ENCODE measurements around the gene SH3TC1. TPM values are rescaled to one million over a fixed set of nuclear protein-coding genes. Genes with fewer than 3 reads are reported as not detected.

The SH3TC1 gene
- polyA plus RNA-seq, 3 donors = 36.9 to 85.7 (median 41.9) TPM

DNA sequence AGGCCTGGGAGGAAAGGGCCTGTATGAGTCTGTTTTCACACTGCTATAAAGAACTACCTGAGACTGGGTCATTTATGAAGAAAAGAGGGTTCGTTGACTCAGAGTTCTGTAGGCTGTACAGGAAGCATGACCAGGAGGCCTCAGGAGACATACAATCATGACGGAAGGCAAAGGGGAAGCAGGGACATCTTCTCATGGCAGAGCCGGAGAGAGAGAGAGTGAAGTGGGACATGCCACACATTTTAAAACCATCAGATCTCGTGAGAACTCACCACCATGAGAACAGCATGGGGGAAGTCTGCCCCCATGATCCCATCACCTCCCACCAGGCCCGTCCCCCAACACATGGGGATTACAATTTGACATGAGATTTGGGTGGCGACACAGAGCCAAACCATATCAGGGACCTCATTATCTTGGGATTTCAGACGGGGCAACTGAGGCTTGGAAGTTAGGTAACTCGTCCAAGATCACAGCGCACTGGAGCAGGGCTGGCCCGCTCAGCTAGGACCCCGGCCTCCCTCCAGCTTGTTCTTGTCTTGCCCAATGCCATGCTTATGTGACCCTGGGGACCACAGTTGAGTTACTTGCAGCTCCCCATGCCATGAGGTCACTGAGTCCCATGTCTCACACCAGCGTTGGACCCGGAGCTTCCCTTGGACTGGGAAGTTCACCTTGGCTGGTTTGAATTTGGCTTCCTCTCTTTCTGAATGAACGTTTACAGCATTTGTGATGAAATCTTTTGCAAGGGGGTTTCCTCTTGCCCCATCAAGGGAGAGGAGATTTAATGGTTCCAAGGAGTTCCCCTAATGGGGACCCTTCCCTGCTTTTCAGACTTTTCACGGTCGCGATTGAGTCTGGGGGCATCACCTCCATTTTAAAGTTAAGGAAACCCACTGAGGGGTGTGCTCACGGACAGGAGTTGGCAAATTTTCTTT is 88.5 kb downstream of the SH3TC1 start:
- no peak overlapping the region for H3K4me2 ChIP-seq (replicated peaks; ENCODE audit: extremely low read depth, low read length, poor library complexity, severe bottlenecking)
- H3K36me3 ChIP-seq (replicated peaks in 1 of 2; ENCODE audit: control insufficient read depth in 1 of 2, insufficient read depth in 2 of 2, low read length in 2 of 2) = no peaks in the 10 kb centered on the region
- no peak overlapping the region for H3K9ac ChIP-seq (ENCODE audit: insufficient read depth, low read length, poor library complexity, severe bottlenecking)
- H3K27me3 ChIP-seq (ENCODE audit: control insufficient read depth in 2 of 2, insufficient read depth in 2 of 2, low read length in 2 of 2) = no peaks in the 10 kb centered on the region
- no peak overlapping the region for H3K4me3 ChIP-seq (replicated peaks in 1 of 3; ENCODE audit: low read depth in 2 of 3, low read length in 3 of 3)
- Mint-ChIP-seq H3K4me3 (peak overlapping the region in 1 of 2 donors; percentile 23), H3K9me3 (peaks cover 0 to 4% (median 2%) of the 10 kb centered on the region in 7 donors), H3K27ac (peak overlapping the region in 5 of 7 donors; percentile 17 to 71 (median 52)), H3K36me3 (no peaks in the 10 kb centered on the region), H3K27me3 (ENCODE audit: low read depth in 3 of 3) (peaks cover 0 to 5% (median 0%) of the 10 kb centered on the region in 3 donors), H3K4me1 (peaks cover 12% of the 10 kb centered on the region)
- no peak overlapping the region for H3K27ac ChIP-seq (ENCODE audit: low read depth in 1 of 2, low read length in 2 of 2)
- intact Hi-C loops (cut with micrococcal nuclease) = no loop called here
- H4K20me1 ChIP-seq (ENCODE audit: insufficient read depth, low read length) = no peaks in the 10 kb centered on the region
- peaks cover 0 to 5% of the 10 kb centered on the region in 2 donors for H3K4me1 ChIP-seq (ENCODE audit: control insufficient read depth in 1 of 2, insufficient read depth in 2 of 2, low read length in 2 of 2)
- TF ChIP-seq, protein P1, sequence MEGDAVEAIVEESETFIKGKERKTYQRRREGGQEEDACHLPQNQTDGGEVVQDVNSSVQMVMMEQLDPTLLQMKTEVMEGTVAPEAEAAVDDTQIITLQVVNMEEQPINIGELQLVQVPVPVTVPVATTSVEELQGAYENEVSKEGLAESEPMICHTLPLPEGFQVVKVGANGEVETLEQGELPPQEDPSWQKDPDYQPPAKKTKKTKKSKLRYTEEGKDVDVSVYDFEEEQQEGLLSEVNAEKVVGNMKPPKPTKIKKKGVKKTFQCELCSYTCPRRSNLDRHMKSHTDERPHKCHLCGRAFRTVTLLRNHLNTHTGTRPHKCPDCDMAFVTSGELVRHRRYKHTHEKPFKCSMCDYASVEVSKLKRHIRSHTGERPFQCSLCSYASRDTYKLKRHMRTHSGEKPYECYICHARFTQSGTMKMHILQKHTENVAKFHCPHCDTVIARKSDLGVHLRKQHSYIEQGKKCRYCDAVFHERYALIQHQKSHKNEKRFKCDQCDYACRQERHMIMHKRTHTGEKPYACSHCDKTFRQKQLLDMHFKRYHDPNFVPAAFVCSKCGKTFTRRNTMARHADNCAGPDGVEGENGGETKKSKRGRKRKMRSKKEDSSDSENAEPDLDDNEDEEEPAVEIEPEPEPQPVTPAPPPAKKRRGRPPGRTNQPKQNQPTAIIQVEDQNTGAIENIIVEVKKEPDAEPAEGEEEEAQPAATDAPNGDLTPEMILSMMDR (IDR thresholded peaks at IDR 0.05) = no peak
- H2AFZ ChIP-seq (ENCODE audit: insufficient read depth, low read depth, low read length, poor library complexity, severe bottlenecking) = no peak overlapping the region
- 73% methylated on average over 9 of the region's 18 CpGs for WGBS (ENCODE audit: insufficient coverage)
- no peaks in the 10 kb centered on the region for H3K9me3 ChIP-seq (replicated peaks in 1 of 2; ENCODE audit: control insufficient read depth in 1 of 2, insufficient read depth in 1 of 2, low read length in 2 of 2)
- H3K79me2 ChIP-seq (ENCODE audit: insufficient read depth, low read length) = no peaks in the 10 kb centered on the region
- DNase-seq = no peak

DNA sequence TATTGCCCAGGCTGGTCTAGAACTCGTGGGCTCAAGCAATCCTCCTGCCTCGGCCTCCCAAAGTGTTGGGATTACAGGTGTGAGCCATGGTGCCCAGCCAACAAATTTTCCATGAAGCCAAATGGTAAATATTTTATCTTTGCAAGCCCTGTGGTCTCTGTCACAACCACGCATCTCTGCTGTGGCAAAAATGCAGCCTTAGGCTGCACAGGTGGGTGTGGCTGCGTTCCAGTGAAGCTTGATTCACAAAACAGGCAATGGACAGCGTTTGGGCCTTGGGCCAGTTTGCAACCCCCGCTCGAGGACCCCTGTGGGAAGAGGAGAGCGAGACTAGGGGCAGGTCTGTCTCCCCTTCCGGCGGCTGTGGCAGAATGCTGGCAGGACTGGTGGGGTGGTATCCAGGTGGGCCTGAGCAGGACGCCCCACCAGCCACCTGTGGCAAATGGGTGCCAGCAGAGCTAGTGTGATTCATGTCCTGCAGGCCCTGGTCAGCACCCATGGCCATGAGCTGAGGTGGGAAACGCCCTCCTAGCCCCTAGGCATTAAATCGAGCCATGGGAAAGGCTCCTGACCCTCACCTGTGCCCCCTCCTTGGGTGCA is 90.2 kb downstream of the SH3TC1 start:
- no peak overlapping the region for H3K27ac ChIP-seq (ENCODE audit: low read depth in 1 of 2, low read length in 2 of 2)
- TF ChIP-seq, protein P1 (IDR thresholded peaks at IDR 0.05) = no peak
- H3K36me3 Mint-ChIP-seq = no peaks in the 10 kb centered on the region
- H3K4me2 ChIP-seq (replicated peaks; ENCODE audit: extremely low read depth, low read length, poor library complexity, severe bottlenecking) = no peak overlapping the region
- no peak overlapping the region for H3K4me3 ChIP-seq (replicated peaks in 1 of 3; ENCODE audit: low read depth in 2 of 3, low read length in 3 of 3)
- no peak overlapping the region for H3K27ac Mint-ChIP-seq
- H3K27me3 ChIP-seq (ENCODE audit: control insufficient read depth in 2 of 2, insufficient read depth in 2 of 2, low read length in 2 of 2) = no peaks in the 10 kb centered on the region
- no peaks in the 10 kb centered on the region for H4K20me1 ChIP-seq (ENCODE audit: insufficient read depth, low read length)
- no peaks in the 10 kb centered on the region for H3K4me1 ChIP-seq (ENCODE audit: control insufficient read depth in 1 of 2, insufficient read depth in 2 of 2, low read length in 2 of 2)
- H3K9me3 Mint-ChIP-seq = peaks cover 0 to 4% (median 2%) of the 10 kb centered on the region in 7 donors
- no peaks in the 10 kb centered on the region for H3K9me3 ChIP-seq (replicated peaks in 1 of 2; ENCODE audit: control insufficient read depth in 1 of 2, insufficient read depth in 1 of 2, low read length in 2 of 2)
- no peak overlapping the region for H3K4me3 Mint-ChIP-seq
- H3K4me1 Mint-ChIP-seq = peaks cover 4% of the 10 kb centered on the region
- intact Hi-C loops (cut with micrococcal nuclease) = no loop called here
- DNase-seq = no peak
- H3K27me3 Mint-ChIP-seq (ENCODE audit: low read depth in 3 of 3) = peaks cover 0 to 3% (median 0%) of the 10 kb centered on the region in 3 donors
- no peak overlapping the region for H3K9ac ChIP-seq (ENCODE audit: insufficient read depth, low read length, poor library complexity, severe bottlenecking)
- H3K79me2 ChIP-seq (ENCODE audit: insufficient read depth, low read length) = no peaks in the 10 kb centered on the region
- no peak overlapping the region for H2AFZ ChIP-seq (ENCODE audit: insufficient read depth, low read depth, low read length, poor library complexity, severe bottlenecking)
- WGBS (ENCODE audit: insufficient coverage) = 82% methylated on average over 13 of the region's 13 CpGs
- H3K36me3 ChIP-seq (replicated peaks in 1 of 2; ENCODE audit: control insufficient read depth in 1 of 2, insufficient read depth in 2 of 2, low read length in 2 of 2) = no peaks in the 10 kb centered on the region

All from CD14-positive monocyte (primary cell).